ENCODE measurements around the gene DNAH17. TPM values are rescaled to one million over a fixed set of nuclear protein-coding genes. Genes with fewer than 3 reads are reported as not detected.

The DNAH17 gene
- polyA plus RNA-seq, 1 experiment: not detected

GRCh38 chr17:78444392-78444791 is 132.8 kb downstream of the DNAH17 start:
- no peak for TF ChIP-seq CTCF (IDR thresholded peaks at IDR 0.05; ENCODE audit: low read depth, low read length)
- Histone ChIP-seq H3K4me3 (ENCODE audit: low read depth, low read length) (no peak overlapping the region), H3K27me3 (ENCODE audit: control insufficient read depth, insufficient read depth, low read length) (peaks cover 13% of the 10 kb centered on the region), H3K27ac (ENCODE audit: low read depth, low read length) (no peak overlapping the region), H3K9me3 (ENCODE audit: control insufficient read depth, insufficient read depth, low read length) (no peaks in the 10 kb centered on the region; the same call in 1 of the 2 replicates)
- DNase-seq (ENCODE audit: low read depth, low spot score): no peak
- ChIA-PET POLR2A (no interaction called here), CTCF (interaction anchor here (0.7 kb wide), 1 partner anchor 22 kb away, joined by 4 read pairs; no protein-coding TSS in a partner anchor)

GRCh38 chr17:78442648-78443218 is 134.5 kb downstream of the DNAH17 start:
- no peak overlapping the region for H3K4me3 ChIP-seq (ENCODE audit: low read depth, low read length)
- peaks cover 13% of the 10 kb centered on the region for H3K27me3 ChIP-seq (ENCODE audit: control insufficient read depth, insufficient read depth, low read length)
- H3K27ac ChIP-seq (ENCODE audit: low read depth, low read length): no peak overlapping the region
- DNase-seq (ENCODE audit: low read depth, low spot score): peak; percentile 34
- ChIA-PET CTCF (no interaction called here), POLR2A (no interaction called here)
- no peak for TF ChIP-seq CTCF (IDR thresholded peaks at IDR 0.05; ENCODE audit: low read depth, low read length)
- no peaks in the 10 kb centered on the region; the same call in 1 of the 2 replicates for H3K9me3 ChIP-seq (ENCODE audit: control insufficient read depth, insufficient read depth, low read length)

GRCh38 chr17:78441271-78441971 is 135.8 kb downstream of the DNAH17 start:
- H3K27me3 ChIP-seq (ENCODE audit: control insufficient read depth, insufficient read depth, low read length): peaks cover 13% of the 10 kb centered on the region
- no peak overlapping the region for H3K27ac ChIP-seq (ENCODE audit: low read depth, low read length)
- TF ChIP-seq CTCF (IDR thresholded peaks at IDR 0.05; ENCODE audit: low read depth, low read length): no peak
- no peak for DNase-seq (ENCODE audit: low read depth, low spot score)
- H3K9me3 ChIP-seq (ENCODE audit: control insufficient read depth, insufficient read depth, low read length): no peaks in the 10 kb centered on the region; the same call in 1 of the 2 replicates
- ChIA-PET CTCF (no interaction called here), POLR2A (no interaction called here)
- no peak overlapping the region for H3K4me3 ChIP-seq (ENCODE audit: low read depth, low read length)

- H3K27ac ChIP-seq (ENCODE audit: low read depth, low read length): no peak overlapping the region
- POLR2A ChIA-PET: no interaction called here
- DNase-seq (ENCODE audit: low read depth, low spot score): no peak
- TF ChIP-seq CTCF (IDR thresholded peaks at IDR 0.05; ENCODE audit: low read depth, low read length): no peak
- H3K4me3 ChIP-seq (ENCODE audit: low read depth, low read length): no peak overlapping the region
- H3K27me3 ChIP-seq (ENCODE audit: control insufficient read depth, insufficient read depth, low read length): peaks cover 12% of the 10 kb centered on the region
- CTCF ChIA-PET: no interaction called here
- no peaks in the 10 kb centered on the region; the same call in 1 of the 2 replicates for H3K9me3 ChIP-seq (ENCODE audit: control insufficient read depth, insufficient read depth, low read length)
Observed at GRCh38 chr17:78438694-78439325, 138.4 kb downstream of the DNAH17 start.

- Histone ChIP-seq H3K27ac (ENCODE audit: low read depth, low read length) (no peak overlapping the region), H3K27me3 (ENCODE audit: control insufficient read depth, insufficient read depth, low read length) (peaks cover 10% of the 10 kb centered on the region), H3K9me3 (ENCODE audit: control insufficient read depth, insufficient read depth, low read length) (no peaks in the 10 kb centered on the region; the same call in 1 of the 2 replicates), H3K4me3 (ENCODE audit: low read depth, low read length) (no peak overlapping the region)
- CTCF ChIA-PET: no interaction called here
- no peak for TF ChIP-seq CTCF (IDR thresholded peaks at IDR 0.05; ENCODE audit: low read depth, low read length)
- DNase-seq (ENCODE audit: low read depth, low spot score): no peak
- POLR2A ChIA-PET: no interaction called here
Observed at GRCh38 chr17:78438271-78438691, 138.9 kb downstream of the DNAH17 start.
